ENCODE results near the gene GALM. TPM values are rescaled to one million over a fixed set of nuclear protein-coding genes. Genes with fewer than 3 reads are reported as not detected.

The GALM gene
- total and polyA plus RNA-seq, 10 of the 15 experiments (the other 5 are each of a cell fraction or from before 2014, with no cell fraction given), result 1.1 to 4.0 (median 1.7) TPM

DNA sequence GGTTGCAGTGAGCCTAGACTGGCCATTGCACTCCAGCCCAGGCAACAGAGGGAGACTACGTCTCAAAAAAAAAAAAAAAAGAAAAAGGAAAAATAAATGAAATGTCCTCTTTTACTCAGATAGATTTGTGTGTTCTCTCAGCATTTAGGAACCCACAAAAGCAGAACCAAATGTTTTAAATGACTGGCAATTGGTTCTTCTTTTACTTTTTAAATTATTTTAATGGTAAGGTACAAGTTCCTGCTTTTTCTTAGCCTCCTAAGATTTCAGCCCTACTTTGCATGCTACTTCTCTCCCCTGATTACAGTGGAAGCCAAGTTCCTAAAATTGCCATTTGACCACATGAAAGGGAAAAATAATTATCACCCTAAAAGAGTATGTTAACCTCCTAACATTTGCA, 61.7 kb downstream of the GALM start:
- no peak for ATAC-seq
- CTCF ChIA-PET, result interaction anchor here (1.5 to 18.7 kb wide), 3 partner anchors 124 to 150 kb away, joined by 4 to 370 read pairs (median 4); no protein-coding TSS in a partner anchor
- WGBS (ENCODE audit: insufficient coverage, insufficient replicate concordance, low lambda C conversion rate, missing lambda C conversion rate), result no CpG with 5 or more reads among the region's 1 CpG

DNA sequence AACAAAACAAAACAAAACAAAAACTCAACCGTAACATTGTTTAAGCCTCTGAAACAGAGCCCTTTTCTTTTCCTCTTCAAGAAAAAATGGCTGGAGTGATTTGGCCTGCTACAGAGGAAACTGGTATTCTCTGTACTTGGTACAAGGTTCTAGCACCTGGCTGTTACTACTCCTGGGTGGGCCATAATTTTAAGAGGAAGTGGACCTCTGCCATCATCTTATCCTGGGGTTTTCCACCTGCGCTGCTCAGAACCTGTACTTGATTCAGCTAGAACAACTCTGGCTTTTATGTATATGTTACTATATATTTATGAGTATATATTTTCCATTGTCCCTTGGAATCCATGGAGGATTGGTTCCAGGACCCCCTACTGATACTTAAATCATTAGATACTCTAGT, 62.8 kb downstream of the GALM start:
- DNase-seq (ENCODE audit: low read depth, low spot score), result no peak
- H3K4me3 ChIP-seq, result no peak overlapping the region
- no peaks in the 10 kb centered on the region for H3K9me3 ChIP-seq (replicated peaks; ENCODE audit: control insufficient read depth, insufficient read depth, low read length)
- SMC1A ChIA-PET (ENCODE audit: uncharacterized antibody, unreplicated experiment), result interaction anchor here (1.0 to 2.7 kb wide), 7 partner anchors 15 to 367 kb away, joined by 3 to 14 read pairs (median 3); no protein-coding TSS in a partner anchor
- TF ChIP-seq SPI1 (IDR thresholded peaks at IDR 0.05; ENCODE audit: borderline replicate concordance, insufficient read depth, low read depth, low read length) (peak; percentile 39; the same call in 1 of the 2 replicates), PAX5 (IDR thresholded peaks at IDR 0.05; ENCODE audit: borderline replicate concordance, low read depth, low read length) (no peak)
- CTCF ChIA-PET, result interaction anchor here (1.3 to 18.7 kb wide), 4 partner anchors 12 to 151 kb away, joined by 4 to 370 read pairs (median 4); no protein-coding TSS in a partner anchor
- intact Hi-C loops (cut with micrococcal nuclease; ENCODE audit: unreplicated experiment) (no loop called here), in situ Hi-C loops (cut with MboI) (no loop called here)
- H3K4me1 ChIP-seq (ENCODE audit: control insufficient read depth, insufficient read depth, low read length), result peaks cover 2% of the 10 kb centered on the region; the same call in 1 of the 2 replicates
- no peak overlapping the region for H3K4me2 ChIP-seq (ENCODE audit: control insufficient read depth, insufficient read depth)
- no peak for FAIRE-seq
- no peak for ATAC-seq
- no TSS peak for BruUV-seq (replicated peaks)
- no peaks in the 10 kb centered on the region for H3K27me3 ChIP-seq (replicated peaks in 1 of 2; ENCODE audit: control insufficient read depth in 2 of 2, insufficient read depth in 2 of 2, low read length in 1 of 2)
- RAD21 ChIA-PET (ENCODE audit: unreplicated experiment), result interaction anchor here (1.1 kb wide), 1 partner anchor 147 kb away, joined by 4 read pairs; no protein-coding TSS in a partner anchor
- H3K36me3 ChIP-seq (ENCODE audit: control insufficient read depth in 2 of 2, insufficient read depth in 2 of 2, low read length in 1 of 2), result peaks cover 0 to 2% of the 10 kb centered on the region in 2 experiments; a peak in 3 of 4 replicates
- no peak overlapping the region for H3K9ac ChIP-seq (ENCODE audit: control insufficient read depth, insufficient read depth, low read length)
- H2AFZ ChIP-seq (ENCODE audit: control insufficient read depth, low read depth, low read length), result no peak overlapping the region
- H3K27ac ChIP-seq (ENCODE audit: control insufficient read depth, insufficient read depth), result no peak overlapping the region
- POLR2A ChIA-PET, result no interaction called here
- WGBS (ENCODE audit: insufficient coverage, insufficient replicate concordance, low lambda C conversion rate, missing lambda C conversion rate), result 36% methylated on average over 2 of the region's 2 CpGs
- no peaks in the 10 kb centered on the region for H4K20me1 ChIP-seq (ENCODE audit: control insufficient read depth, insufficient read depth)
- H3K79me2 ChIP-seq (ENCODE audit: control insufficient read depth, insufficient read depth, low read length), result no peaks in the 10 kb centered on the region

More for the DNA sequence above, 61.7 kb downstream of the GALM start:
- Histone ChIP-seq H3K4me3 (no peak overlapping the region), H2AFZ (ENCODE audit: control insufficient read depth, low read depth, low read length) (no peak overlapping the region), H3K27ac (ENCODE audit: control insufficient read depth, insufficient read depth) (no peak overlapping the region), H3K4me2 (ENCODE audit: control insufficient read depth, insufficient read depth) (no peak overlapping the region), H3K27me3 (replicated peaks in 1 of 2; ENCODE audit: control insufficient read depth in 2 of 2, insufficient read depth in 2 of 2, low read length in 1 of 2) (no peaks in the 10 kb centered on the region), H4K20me1 (ENCODE audit: control insufficient read depth, insufficient read depth) (no peaks in the 10 kb centered on the region), H3K79me2 (ENCODE audit: control insufficient read depth, insufficient read depth, low read length) (no peaks in the 10 kb centered on the region), H3K4me1 (ENCODE audit: control insufficient read depth, insufficient read depth, low read length) (peaks cover 12% of the 10 kb centered on the region), H3K36me3 (ENCODE audit: control insufficient read depth in 2 of 2, insufficient read depth in 2 of 2, low read length in 1 of 2) (no peaks in the 10 kb centered on the region; a peak in 1 of 4 replicates), H3K9ac (ENCODE audit: control insufficient read depth, insufficient read depth, low read length) (no peak overlapping the region), H3K9me3 (replicated peaks; ENCODE audit: control insufficient read depth, insufficient read depth, low read length) (no peaks in the 10 kb centered on the region)
- BruUV-seq (replicated peaks), result no TSS peak
- POLR2A ChIA-PET, result no interaction called here
- SMC1A ChIA-PET (ENCODE audit: uncharacterized antibody, unreplicated experiment), result interaction anchor here (0.6 to 8.4 kb wide), 7 partner anchors 16 to 369 kb away, joined by 3 to 108 read pairs (median 3); no protein-coding TSS in a partner anchor
- FAIRE-seq (no peak), DNase-seq (ENCODE audit: low read depth, low spot score) (no peak)
- in situ Hi-C loops (cut with MboI) (no loop called here), intact Hi-C loops (cut with micrococcal nuclease; ENCODE audit: unreplicated experiment) (loop anchor here (2.0 kb wide), 1 partner anchor 191 kb away; no protein-coding TSS in a partner anchor)
- RAD21 ChIA-PET (ENCODE audit: unreplicated experiment), result interaction anchor here (0.6 to 1.1 kb wide), 3 partner anchors 66 to 503 kb away, joined by 3 to 4 read pairs (median 4); no protein-coding TSS in a partner anchor
- TF ChIP-seq POLR2AphosphoS5 (IDR thresholded peaks at IDR 0.05; ENCODE audit: low read length), result no peak
- TF ChIP-seq EZH2 (IDR thresholded peaks at IDR 0.05; ENCODE audit: borderline replicate concordance, control insufficient read depth, low read depth, low read length), result no peak
- TF ChIP-seq, protein P1, sequence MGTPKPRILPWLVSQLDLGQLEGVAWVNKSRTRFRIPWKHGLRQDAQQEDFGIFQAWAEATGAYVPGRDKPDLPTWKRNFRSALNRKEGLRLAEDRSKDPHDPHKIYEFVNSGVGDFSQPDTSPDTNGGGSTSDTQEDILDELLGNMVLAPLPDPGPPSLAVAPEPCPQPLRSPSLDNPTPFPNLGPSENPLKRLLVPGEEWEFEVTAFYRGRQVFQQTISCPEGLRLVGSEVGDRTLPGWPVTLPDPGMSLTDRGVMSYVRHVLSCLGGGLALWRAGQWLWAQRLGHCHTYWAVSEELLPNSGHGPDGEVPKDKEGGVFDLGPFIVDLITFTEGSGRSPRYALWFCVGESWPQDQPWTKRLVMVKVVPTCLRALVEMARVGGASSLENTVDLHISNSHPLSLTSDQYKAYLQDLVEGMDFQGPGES (IDR thresholded peaks at IDR 0.05), result no peak
- TF ChIP-seq PAX5 (IDR thresholded peaks at IDR 0.05; ENCODE audit: borderline replicate concordance, low read depth, low read length), result no peak
- no peak for TF ChIP-seq ZBED1 (IDR thresholded peaks at IDR 0.05; ENCODE audit: borderline replicate concordance)
- no peak for TF ChIP-seq JUND (IDR thresholded peaks at IDR 0.05; ENCODE audit: low read depth, low read length)
- no peak for TF ChIP-seq RFX5 (IDR thresholded peaks at IDR 0.05; ENCODE audit: low read depth, low read length)
